Ascending aorta (tissue), 2 donors: Measurements from ENCODE around the gene LRRC32. TPM values are rescaled to one million over a fixed set of nuclear protein-coding genes. Genes with fewer than 3 reads are reported as not detected.

Experiments used
- DNase-seq, 2 donors: peaks; one replicate each; pipeline ENCODE4 v3.0.0-alpha.2; 2019; ENCODE audit warnings: low spot score in 2 of 2
- H3K27ac ChIP-seq, 2 donors: fragments of 200-600 bp; sonication (generic); one replicate each; pipeline ENCODE4 v1.5.1; 2016 to 2017; ENCODE audit warnings: mild to moderate bottlenecking in 1 of 2
- H3K27me3 ChIP-seq: fragments of 200-600 bp; sonication (generic); one replicate; pipeline ENCODE4 v1.5.1; 2017
- H3K36me3 ChIP-seq, 2 donors: fragments of 200-600 bp; sonication (generic); one replicate each; pipeline ENCODE4 v1.5.1; 2016
- H3K4me1 ChIP-seq, 2 donors: fragments of 200-600 bp; sonication (generic); one replicate each; pipeline ENCODE4 v1.5.1; 2016 to 2017; ENCODE audit warnings: mild to moderate bottlenecking in 1 of 2
- H3K4me3 ChIP-seq, 2 donors: fragments of 200-600 bp; sonication (generic); one replicate each; pipeline ENCODE4 v1.5.1; 2016 to 2017; ENCODE audit warnings: mild to moderate bottlenecking in 1 of 2
- H3K9me3 ChIP-seq, 2 donors: fragments of 200-600 bp; sonication (generic); one replicate each; pipeline ENCODE4 v1.5.1; 2016
- intact Hi-C: fragments of 100-400 bp; cut with DNase I; formaldehyde crosslinking; loops from one replicate; pipeline ENCODE4 v1.15.1; 2023
- total RNA-seq: library from RNA; depleted of rRNA; stranded (reverse); fragments of >200 nt; gene quantifications from one replicate; pipeline ENCODE4 v1.1.0, GENCODE V29; 2016
- TF ChIP-seq, protein P1 (sequence below), 3 experiments: fragments of 200-600 bp in 2 of 3; fragments of 450-650 bp in 1 of 3; sonication (generic) in 2 of 3; IDR thresholded peaks; one replicate each; pipeline ENCODE4 v1.5.1; 2016 to 2019; ENCODE audit warnings: antibody characterized with exemption in 3 of 3, mild to moderate bottlenecking in 1 of 3, moderate library complexity in 1 of 3

The LRRC32 gene
- total RNA-seq, 1 donor from 2014 or later = 280 TPM

DNA sequence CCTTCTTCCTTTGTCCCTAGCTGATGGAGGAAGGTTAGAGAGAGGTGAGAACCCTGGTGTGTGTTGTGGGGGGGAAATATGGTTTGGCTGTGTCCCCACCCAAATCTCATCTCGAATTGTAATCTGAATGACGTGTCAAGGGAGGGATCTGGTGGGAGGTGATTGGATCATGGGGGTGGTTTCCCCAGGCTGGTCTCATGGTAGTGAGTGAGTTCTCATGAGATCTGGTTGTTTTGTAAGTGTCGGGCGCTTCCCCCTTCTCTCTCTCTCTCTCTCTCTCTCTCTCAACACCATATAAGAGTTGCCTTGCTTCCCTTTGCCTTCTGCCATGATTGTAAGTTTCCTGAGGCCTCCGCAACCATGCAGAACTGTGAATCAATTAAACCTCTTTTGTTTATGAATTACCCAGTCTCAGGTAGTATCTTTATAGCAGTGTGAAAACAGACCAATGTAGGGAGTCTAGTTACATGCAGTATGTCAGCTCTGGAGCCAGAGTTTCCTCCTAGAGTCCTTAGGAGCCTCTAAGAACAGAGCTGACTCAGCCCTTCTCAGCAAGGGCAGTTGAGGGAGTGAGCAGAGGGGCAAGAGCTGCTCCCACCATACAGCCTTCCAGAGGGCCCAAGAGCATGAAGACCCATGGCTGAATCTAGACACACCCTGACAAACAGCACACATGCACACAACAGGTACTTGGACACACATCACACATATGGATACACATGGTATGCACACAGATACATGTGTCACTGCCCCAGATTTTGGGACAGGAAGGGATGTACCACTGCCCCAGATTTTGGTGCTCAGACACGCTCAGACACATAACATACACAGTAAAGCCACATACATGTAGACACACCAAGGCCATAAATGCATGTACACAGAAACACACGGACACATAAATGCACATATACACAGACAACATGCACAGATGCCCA lies 12.9 kb upstream of the LRRC32 start:
- H3K4me3 ChIP-seq = no peak overlapping the region
- intact Hi-C loops = no loop called here
- H3K27me3 ChIP-seq = no peaks in the 10 kb centered on the region
- TF ChIP-seq, protein P1, sequence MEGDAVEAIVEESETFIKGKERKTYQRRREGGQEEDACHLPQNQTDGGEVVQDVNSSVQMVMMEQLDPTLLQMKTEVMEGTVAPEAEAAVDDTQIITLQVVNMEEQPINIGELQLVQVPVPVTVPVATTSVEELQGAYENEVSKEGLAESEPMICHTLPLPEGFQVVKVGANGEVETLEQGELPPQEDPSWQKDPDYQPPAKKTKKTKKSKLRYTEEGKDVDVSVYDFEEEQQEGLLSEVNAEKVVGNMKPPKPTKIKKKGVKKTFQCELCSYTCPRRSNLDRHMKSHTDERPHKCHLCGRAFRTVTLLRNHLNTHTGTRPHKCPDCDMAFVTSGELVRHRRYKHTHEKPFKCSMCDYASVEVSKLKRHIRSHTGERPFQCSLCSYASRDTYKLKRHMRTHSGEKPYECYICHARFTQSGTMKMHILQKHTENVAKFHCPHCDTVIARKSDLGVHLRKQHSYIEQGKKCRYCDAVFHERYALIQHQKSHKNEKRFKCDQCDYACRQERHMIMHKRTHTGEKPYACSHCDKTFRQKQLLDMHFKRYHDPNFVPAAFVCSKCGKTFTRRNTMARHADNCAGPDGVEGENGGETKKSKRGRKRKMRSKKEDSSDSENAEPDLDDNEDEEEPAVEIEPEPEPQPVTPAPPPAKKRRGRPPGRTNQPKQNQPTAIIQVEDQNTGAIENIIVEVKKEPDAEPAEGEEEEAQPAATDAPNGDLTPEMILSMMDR (IDR thresholded peaks at IDR 0.05) = no peak
- H3K9me3 ChIP-seq = no peaks in the 10 kb centered on the region
- H3K27ac ChIP-seq = no peak overlapping the region
- DNase-seq = no peak
- H3K4me1 ChIP-seq = peaks cover 0 to 3% of the 10 kb centered on the region in 2 donors
- no peaks in the 10 kb centered on the region for H3K36me3 ChIP-seq

DNA sequence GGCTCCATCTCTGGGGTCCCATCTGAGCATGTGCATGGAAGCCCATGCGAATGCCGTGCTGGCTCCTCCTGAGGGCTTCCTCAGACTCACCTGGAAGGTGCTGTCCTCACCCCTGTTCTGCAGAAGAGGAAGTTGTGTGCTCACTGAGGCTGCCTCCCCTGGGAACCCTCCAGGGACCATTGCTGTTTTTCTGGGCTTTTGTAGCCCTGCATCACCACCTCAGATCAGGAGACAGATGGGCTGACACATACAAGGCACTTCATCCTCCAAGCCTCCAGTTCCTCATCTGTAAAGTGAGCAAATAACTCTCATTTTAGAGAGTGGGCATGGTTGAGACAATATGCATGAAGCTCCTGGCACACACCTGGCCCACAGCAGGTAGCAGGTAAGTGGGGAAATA lies 12.1 kb upstream of the LRRC32 start:
- Histone ChIP-seq H3K4me1 (peaks cover 0 to 3% of the 10 kb centered on the region in 2 donors), H3K27me3 (no peaks in the 10 kb centered on the region), H3K36me3 (no peaks in the 10 kb centered on the region), H3K9me3 (no peaks in the 10 kb centered on the region), H3K4me3 (no peak overlapping the region), H3K27ac (no peak overlapping the region)
- no peak for DNase-seq
- TF ChIP-seq, protein P1 (IDR thresholded peaks at IDR 0.05) = no peak
- intact Hi-C loops = loop anchor here (1.0 kb wide), 1 partner anchor 88 kb away; no protein-coding TSS in a partner anchor

DNA sequence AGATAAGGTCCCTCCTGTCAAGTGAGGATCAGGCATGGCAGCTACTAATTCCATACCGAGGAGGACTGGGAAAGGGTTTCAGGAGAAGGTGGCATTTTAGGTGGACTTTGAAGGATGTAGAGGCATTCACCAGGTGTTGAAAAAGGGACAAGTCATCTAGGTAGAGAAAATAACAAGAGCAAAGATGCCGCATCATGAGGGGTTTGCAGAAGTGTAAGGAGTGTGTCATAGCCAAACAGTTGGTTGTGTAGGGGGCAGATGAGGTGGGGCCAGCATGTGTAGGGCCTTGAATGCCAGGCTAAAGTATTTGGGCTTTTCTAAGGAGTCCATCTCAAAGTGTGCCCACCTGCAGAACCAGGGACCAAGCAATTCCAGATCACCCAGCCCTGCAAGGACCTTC lies 11.6 kb upstream of the LRRC32 start:
- Histone ChIP-seq H3K4me3 (no peak overlapping the region), H3K4me1 (peaks cover 0 to 5% of the 10 kb centered on the region in 2 donors), H3K27ac (no peak overlapping the region), H3K27me3 (no peaks in the 10 kb centered on the region), H3K36me3 (no peaks in the 10 kb centered on the region), H3K9me3 (no peaks in the 10 kb centered on the region)
- intact Hi-C loops = loop anchor here (1.0 kb wide), 1 partner anchor 88 kb away; no protein-coding TSS in a partner anchor
- no peak for DNase-seq
- TF ChIP-seq, protein P1 (IDR thresholded peaks at IDR 0.05) = no peak

DNA sequence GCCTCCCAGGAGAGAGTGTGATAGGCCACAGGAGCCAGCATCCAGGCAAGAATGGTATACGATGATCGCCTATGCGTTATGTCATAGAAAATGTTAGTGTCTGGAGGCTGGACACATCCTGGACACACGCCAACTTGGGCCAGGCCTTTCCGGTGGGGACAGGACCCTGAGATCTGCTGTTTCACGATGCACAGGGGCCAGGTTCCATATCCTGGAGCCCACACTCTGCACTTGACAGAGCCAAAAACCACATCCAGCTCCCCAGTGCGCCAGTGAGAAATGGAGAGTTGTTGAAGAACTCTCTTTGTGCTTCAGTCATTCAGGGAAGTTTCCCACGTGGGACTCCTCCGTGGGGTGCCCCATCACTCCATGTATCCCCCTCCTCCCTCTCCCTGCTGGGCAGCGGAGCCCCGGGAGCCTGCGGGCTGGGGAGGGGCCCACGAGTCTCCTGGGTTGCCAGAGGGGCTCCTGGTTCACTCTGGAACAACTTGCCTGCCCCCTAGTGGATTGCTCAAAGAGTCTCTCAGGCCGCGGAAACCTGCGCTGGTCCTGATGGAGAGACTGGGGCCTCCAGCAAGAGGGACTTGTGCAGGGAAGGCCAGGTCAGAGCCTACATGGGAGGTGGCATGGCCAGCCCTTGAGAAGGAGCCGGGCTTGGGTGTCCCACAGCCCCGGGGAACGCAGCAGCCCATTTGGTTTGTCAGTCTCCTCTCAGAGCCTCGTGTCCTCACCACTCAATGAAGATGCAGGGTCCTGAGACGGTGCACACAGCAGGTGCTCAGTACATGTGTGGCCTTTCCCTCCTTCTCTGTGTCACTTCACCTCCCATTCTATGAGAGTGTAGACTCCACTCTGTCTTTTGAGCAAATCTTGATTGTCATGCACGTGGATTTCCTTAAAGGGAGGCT lies 10.2 kb upstream of the LRRC32 start:
- H3K27ac ChIP-seq = no peak overlapping the region
- no peaks in the 10 kb centered on the region for H3K27me3 ChIP-seq
- DNase-seq = peak in 1 of 2 donors; percentile 83
- TF ChIP-seq, protein P1 (IDR thresholded peaks at IDR 0.05) = peak; percentile 85 to 93 (median 86)
- peaks cover 0 to 5% of the 10 kb centered on the region in 2 donors for H3K4me1 ChIP-seq
- H3K4me3 ChIP-seq = peak overlapping the region; percentile 6 to 13
- no peaks in the 10 kb centered on the region for H3K36me3 ChIP-seq
- intact Hi-C loops = loop anchor here (1.0 kb wide), 2 partner anchors 82 to 126 kb away; no protein-coding TSS in a partner anchor
- H3K9me3 ChIP-seq = no peaks in the 10 kb centered on the region

DNA sequence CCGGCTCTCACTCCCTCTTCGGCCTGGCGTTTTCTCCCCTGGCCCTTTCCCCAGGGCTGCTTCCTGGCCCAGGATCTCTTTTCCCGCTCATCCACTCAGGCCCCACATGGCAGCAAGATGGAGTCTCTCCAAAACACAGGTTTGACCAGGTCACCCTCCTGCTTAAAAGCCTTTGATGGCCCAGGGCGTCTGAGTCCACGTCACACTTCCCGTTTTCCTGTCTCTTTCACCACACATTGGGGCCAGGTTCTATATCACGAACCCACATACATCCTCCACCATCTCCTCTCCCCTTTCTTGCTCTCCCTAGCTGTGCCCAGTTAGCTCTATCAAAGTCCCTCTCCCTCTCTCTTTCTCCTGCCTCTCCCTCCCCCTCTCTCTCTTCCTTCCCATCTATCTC lies 7.8 kb upstream of the LRRC32 start:
- Histone ChIP-seq H3K27me3 (no peaks in the 10 kb centered on the region), H3K4me3 (no peak overlapping the region), H3K27ac (no peak overlapping the region), H3K36me3 (no peaks in the 10 kb centered on the region), H3K9me3 (no peaks in the 10 kb centered on the region), H3K4me1 (peaks cover 0 to 5% of the 10 kb centered on the region in 2 donors)
- DNase-seq = no peak
- intact Hi-C loops = no loop called here
- TF ChIP-seq, protein P1 (IDR thresholded peaks at IDR 0.05) = no peak
